ENCODE data around the gene CNGB1.
"Not testable (repeated sequence)": the region's sequence is repeated elsewhere in the genome, so short reads cannot be mapped to it uniquely, and the experiment has no call there.

CNGB1 gene

GRCh38 chr16:57996406-57997175 is 25.7 kb upstream of the CNGB1 start:
- ATAC-seq: no peak

DNA sequence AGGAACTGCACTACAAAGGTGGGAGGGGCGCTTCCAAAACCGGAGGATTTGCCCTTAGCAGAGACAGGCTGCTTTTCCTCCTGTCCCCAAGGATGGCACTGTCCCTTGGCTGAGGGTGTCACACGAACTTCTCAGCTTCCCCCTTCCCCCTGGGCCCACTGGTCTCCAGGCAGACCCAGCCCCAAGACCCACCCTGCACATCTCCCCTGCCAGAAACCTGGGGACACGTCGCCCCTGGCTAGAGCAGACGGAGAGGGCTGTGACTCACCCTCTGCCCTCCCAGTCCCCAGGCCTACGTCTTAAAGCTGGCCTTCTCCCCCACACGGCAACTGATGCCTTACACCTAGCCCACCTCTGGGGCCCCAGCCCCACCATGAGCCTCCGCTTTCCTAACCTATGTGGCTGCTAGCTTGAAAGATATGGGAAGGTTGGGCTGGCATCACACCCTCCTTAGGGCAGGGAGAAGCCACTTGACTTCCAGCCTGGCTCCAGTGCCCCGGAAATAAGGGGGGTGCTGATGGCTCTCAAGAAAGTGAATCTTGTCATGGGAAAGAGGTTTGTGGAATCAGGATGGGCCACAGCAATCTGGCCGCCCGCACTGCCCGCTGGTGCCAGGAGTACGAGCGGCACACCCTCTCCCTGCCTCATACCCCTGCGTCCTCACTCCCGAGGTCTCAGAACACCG is 24.9 kb upstream of the CNGB1 start:
- no peak for ATAC-seq

DNA sequence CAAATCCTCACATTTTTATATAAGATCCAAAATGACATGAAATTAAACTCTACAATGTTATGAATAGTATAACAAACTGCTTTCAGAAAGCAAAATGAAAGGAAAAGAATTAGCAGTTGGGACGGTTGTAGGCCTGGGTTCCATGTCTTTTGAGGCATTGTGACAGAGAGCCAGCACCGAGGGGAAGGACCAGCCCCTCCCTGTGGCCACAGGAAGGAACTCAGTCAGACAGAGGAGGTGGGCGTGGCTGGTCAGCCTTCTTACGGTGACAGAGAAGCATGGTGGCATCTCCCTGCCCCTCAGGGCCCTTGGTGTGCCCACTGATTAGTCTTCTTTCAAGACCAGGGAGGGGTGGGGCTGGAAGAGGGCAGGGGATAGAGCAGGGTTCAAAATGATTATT is 23.9 kb upstream of the CNGB1 start:
- peak; percentile 36 to 58 for ATAC-seq

DNA sequence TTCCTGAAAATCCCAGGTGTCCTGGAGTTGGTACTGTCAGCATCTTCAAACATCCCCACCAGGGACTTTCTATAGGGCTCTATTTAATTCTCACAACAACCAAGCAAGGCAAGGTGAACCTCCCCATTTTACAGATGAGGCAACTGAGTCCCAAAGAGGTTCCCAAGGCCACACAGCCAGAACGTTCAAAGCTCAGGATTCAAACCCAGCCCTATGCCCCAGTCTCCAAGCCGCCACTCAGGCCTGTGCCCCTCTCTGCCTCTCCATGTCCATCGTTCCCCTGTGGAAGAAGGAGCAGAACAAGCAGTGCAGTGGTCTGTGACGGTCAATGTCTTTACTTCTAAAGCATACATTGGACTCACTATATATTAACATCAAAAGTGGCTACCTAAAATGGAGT is 23.4 kb upstream of the CNGB1 start:
- no peak for ATAC-seq

DNA sequence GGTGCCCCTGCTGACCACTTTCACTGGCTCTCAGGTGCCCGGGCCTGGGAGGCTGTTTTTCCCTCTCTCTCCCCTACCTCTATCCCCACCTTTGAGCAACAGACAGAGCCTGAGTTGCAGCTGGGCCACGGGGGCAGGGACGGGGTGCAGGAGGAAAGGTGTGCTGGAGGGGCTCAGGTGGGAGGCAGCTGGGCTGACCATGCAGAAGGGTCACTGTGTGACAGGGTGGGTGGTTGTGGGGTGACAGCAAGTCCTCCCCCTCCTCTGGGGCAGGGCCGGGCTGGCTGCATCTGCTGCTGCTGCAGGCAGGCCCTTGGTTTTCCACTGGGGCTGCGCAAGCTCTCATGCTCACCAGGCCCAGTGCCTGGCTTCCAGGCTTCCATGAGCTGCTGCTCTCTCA is 23.0 kb upstream of the CNGB1 start:
- no peak for ATAC-seq

DNA sequence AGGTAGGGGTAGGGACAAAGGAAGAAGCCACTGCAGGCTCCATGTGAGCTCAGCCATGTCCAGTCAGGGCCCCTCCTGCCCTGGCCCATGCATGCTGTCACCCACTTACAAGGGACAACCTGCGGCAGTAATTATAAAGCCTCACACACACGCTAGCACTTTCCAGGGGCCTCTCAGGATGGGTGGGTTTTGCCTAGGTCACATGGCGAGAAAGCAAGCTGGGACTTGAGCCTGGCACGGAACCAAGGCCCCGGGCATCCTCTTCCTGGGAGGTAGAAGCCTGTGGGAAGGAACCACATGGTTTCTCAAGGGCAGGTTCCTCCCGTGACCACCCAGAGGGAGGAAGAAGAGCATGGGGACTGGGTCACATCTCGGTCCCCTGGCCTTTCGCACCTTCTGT is 22.5 kb upstream of the CNGB1 start:
- ATAC-seq: no peak

- ATAC-seq: no peak
These were observed 21.2 kb upstream of the CNGB1 start for GRCh38 chr16:57992084-57992483.

GRCh38 chr16:57991551-57992059 is 20.7 kb upstream of the CNGB1 start:
- no peak for ATAC-seq

- ATAC-seq: no peak
These were observed 18.0 kb upstream of the CNGB1 start for GRCh38 chr16:57988929-57989328.

GRCh38 chr16:57987441-57988177 is 16.7 kb upstream of the CNGB1 start:
- ATAC-seq: no peak

DNA sequence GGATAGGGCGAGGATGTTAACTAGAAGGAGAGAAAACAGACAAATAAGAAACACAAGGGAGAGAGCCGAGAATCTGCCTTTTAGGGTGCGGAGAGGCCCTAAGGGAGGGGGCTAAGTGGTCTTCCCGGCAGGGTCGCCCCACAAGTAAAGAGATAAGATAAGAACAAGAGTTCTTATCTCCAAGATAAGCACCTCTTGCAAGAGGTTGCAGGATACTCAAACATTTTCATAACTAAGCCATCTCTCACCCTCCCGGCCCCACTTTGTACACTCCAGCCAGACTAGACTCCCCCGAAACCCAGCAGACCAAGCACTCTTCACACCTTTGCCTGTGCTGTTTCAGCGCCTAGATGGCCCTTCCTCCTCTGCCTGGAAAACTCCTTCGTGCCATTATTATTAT is 15.3 kb upstream of the CNGB1 start:
- ATAC-seq: no peak

- ATAC-seq: peak; percentile 46 to 60
These were observed 14.6 kb upstream of the CNGB1 start for GRCh38 chr16:57985204-57986181.

GRCh38 chr16:57984443-57985203 is 13.7 kb upstream of the CNGB1 start:
- ATAC-seq: peak; percentile 97 to 98

- ATAC-seq: no peak
These were observed 11.5 kb upstream of the CNGB1 start for GRCh38 chr16:57982385-57982784.

DNA sequence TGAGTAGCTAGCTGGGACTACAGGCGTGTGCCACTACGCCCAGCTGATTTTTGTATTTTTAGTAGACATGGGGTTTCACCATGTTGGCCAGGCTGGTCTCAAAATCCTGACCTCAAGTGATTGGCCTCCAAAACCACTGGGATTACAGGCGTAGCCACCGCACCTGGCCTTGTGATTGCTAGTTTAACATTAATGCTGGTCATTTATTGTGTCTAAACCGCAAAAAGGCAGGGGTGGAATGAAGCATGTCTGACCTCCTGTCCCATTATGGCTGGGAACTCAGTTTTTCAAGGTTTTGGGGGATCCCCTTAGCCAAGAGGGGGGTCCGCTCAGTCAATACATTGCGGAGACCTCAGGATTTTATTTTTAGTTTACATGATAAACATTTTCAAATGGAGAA is 10.7 kb upstream of the CNGB1 start:
- ATAC-seq: no peak

DNA sequence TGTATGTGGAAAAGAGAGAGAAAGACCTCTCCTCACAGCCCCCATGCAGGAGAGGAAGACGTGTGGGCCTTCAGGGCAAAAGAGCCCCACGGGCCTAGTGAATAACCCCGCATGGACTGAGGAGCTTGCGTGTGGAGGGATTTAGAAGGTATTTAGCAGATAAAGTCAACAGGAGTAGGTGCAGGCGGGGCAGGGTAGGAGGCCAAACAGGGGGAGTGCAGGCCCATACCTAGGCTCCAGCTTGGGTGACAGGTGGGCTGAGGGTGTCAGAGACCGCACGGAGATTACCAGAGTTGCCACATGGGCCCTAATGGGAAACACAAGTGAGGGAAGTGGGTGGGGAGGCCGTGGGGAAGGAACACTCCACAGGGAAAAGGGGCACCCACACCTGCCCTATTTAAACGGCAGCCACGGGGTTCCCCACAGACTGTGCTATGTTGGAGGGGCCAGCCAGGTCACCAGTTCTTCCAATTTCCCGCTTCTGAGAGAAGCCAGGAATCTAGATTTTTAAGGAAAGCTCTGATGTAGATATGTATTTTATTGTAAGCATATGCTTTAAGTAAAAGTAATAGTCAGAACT is 8.2 kb upstream of the CNGB1 start:
- no peak for ATAC-seq

DNA sequence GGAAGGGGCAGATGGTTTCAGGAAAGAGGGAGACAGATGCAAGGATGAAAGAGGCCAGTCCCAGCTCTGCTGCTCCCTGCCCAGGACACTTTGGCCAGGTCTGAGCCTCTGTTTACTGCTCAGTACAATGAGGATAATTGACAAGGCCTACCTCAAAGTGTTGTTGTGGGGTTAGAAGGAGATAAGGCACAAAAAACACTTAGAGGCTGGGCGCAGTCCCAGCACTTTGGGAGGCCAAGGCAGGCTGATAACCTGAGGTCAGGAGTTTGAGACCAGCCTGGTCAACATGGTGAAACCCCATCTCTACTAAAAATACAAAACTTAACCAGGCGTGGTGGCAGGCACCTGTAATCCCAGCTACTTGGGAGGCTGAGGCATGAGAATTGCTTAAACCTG is 7.1 kb upstream of the CNGB1 start:
- ATAC-seq: not testable (repeated sequence)

DNA sequence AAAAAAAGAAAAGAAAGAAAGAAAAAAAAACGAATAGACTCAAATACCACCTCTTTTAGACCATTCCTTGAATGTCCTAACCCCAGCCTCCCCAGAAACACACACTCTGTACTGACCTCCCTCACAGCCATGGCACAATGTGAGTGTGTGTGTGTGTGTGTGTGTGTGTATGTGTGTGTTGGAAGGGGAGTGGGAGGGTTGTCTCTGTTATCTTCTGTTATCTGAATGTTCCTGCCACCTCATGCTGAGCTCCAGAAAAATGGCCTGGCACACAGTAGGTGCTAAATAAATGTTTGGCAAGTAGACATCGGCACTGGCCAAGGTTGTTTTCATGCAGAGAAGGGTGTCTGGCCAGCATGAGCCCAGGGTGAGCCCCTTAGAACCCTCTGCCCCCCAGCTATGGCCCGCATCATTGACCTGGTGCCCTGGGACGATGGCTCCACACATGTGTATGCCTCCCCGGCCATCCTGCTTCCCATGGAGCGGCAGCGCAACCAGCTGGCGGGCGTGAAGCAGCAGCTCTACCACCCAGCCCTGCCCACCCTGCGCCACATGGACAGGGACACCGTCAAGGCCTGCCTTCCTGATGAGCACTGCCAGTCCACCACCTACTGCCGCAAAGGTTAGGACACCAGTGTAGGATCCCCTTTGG is 6.6 kb upstream of the CNGB1 start:
- no peak for ATAC-seq

GRCh38 chr16:57976331-57976796 is 5.4 kb upstream of the CNGB1 start:
- no peak for ATAC-seq

GRCh38 chr16:57972306-57972705 is 1.4 kb upstream of the CNGB1 start:
- ATAC-seq: no peak
